IPS-18a (cell line): ENCODE results near the gene AP2M1.
"Not testable (repeated sequence)": the region's sequence is repeated elsewhere in the genome, so short reads cannot be mapped to it uniquely, and the experiment has no call there.

ENCODE experiments used
- H3K27ac ChIP-seq: one replicate; pipeline ENCODE4 v1.5.1; 2013; ENCODE audit warnings: low read length
- H3K27me3 ChIP-seq: one replicate; pipeline ENCODE4 v1.6.1; 2013; ENCODE audit warnings: mild to moderate bottlenecking, low read length; ENCODE audit not compliant: control insufficient read depth, insufficient read depth
- H3K36me3 ChIP-seq: one replicate; pipeline ENCODE4 v1.6.1; 2013; ENCODE audit warnings: low read depth, low read length; ENCODE audit not compliant: control insufficient read depth
- H3K4me1 ChIP-seq: one replicate; pipeline ENCODE4 v1.6.1; 2013; ENCODE audit warnings: low read depth, low read length; ENCODE audit not compliant: control insufficient read depth
- H3K4me3 ChIP-seq: one replicate; pipeline ENCODE4 v1.5.1; 2013; ENCODE audit warnings: low read length
- H3K9ac ChIP-seq: one replicate; pipeline ENCODE4 v1.6.1; 2013; ENCODE audit warnings: mild to moderate bottlenecking, low read length, moderate library complexity
- H3K9me3 ChIP-seq: one replicate; pipeline ENCODE4 v1.6.1; 2013; ENCODE audit warnings: low read depth, low read length; ENCODE audit not compliant: control insufficient read depth

The AP2M1 gene

DNA sequence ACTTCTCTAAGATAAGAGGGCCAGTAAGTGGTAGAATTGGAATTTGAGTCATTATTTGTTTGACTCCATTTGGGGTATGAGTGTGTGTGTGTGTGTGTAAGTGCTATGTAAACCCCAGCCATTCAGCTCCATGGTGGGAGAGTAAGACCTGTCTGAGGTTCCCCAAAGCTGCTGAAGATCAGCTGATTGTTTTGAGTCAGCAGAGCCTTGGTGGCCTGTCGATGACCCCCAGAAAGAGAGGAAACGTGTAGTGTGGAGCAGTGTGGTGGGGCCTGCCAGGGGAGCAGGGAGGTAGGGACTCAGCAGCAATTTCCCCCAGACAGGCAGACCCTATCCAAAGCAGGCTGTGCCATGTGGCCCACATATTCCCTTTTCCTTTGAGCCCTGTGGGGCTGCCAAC is 14.2 kb upstream of the AP2M1 start:
- H3K4me3 ChIP-seq = no peak overlapping the region
- H3K27ac ChIP-seq = no peak overlapping the region
- H3K36me3 ChIP-seq = peaks cover 21% of the 10 kb centered on the region
- H3K4me1 ChIP-seq = peaks cover 10% of the 10 kb centered on the region
- no peaks in the 10 kb centered on the region for H3K9me3 ChIP-seq
- no peaks in the 10 kb centered on the region for H3K27me3 ChIP-seq
- H3K9ac ChIP-seq = no peak overlapping the region

DNA sequence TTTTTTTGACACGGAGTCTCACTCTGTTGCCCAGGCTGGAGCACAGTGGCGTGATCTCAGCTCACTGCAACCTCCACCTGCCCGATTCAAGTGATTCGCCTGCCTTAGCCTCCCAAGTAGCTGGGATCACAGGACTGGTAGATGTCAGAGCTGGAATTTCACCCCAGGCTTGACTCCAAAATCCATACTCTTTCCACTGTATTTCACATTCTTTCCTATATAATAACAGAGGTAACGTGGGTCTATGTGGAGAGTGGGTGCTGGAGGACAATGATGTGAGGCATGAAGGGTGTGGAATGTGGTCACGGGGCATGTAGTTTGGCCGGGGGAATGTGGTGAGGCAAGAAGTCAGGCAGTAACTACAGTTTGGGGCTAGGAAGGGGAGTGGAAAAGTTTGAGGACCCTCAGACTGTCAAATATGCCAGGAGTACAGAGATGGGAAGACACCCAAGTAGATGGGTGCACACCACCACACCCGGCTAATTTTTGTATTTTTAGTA is 12.0 kb upstream of the AP2M1 start:
- H3K9me3 ChIP-seq, H3K9ac ChIP-seq, H3K27ac ChIP-seq, H3K4me3 ChIP-seq, H3K4me1 ChIP-seq, H3K27me3 ChIP-seq: not testable (repeated sequence)
- peaks cover 42% of the 10 kb centered on the region for H3K36me3 ChIP-seq

DNA sequence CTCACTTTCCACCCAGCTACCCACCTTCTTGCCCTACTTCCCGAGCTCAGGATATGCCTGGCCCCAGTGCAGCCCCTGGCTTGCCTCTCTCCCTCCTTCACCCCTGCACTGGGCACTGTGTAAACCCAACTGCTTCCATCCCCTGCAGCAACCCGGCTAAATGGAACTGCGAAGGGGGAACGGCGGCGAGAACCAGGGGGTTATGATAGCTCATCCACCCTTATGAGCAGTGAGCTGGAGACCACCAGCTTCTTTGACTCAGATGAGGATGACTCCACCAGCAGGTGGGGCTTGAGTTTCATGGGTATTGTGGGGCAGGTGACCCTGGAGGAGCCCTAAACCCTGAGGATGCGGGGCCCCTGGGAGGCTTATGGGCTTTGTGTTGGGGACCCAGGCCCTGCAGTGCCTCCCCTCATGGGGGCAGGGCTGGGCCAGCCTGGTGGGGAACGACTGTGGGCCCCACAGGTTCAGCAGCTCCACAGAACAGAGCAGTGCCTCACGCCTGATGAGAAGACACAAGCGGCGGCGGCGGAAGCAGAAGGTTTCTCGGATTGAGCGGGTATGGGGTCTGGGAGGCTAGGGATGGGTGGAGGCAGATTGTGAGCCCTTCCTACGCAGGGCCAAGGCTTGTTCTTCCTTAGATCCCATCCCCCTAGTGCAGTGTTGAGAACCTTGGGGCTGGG is 9.9 kb upstream of the AP2M1 start:
- H3K27me3 ChIP-seq = no peaks in the 10 kb centered on the region
- H3K36me3 ChIP-seq = peaks cover 49% of the 10 kb centered on the region
- H3K4me3 ChIP-seq = no peak overlapping the region
- H3K9ac ChIP-seq = no peak overlapping the region
- no peaks in the 10 kb centered on the region for H3K4me1 ChIP-seq
- H3K9me3 ChIP-seq = no peaks in the 10 kb centered on the region
- H3K27ac ChIP-seq = no peak overlapping the region

DNA sequence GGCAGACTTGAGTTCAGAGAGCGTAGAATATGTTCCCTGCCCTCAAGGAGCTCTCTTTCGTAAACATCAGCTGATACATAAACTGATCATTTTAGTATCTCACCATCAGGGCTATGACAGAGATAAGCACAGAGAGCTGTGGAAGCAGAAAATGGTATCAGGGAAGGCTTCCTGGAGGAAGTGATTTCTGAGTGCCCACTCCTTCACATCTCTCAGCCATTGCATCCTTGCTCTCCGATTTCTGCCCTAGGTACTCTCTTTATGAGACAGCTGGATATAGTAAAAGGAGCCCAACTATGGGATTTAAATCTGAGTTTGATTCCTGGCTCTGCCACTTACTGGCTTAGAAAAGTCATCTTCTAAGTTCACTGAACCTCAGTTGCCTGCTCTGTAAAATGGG is 9.1 kb upstream of the AP2M1 start:
- H3K9ac ChIP-seq = no peak overlapping the region
- H3K4me3 ChIP-seq = no peak overlapping the region
- no peaks in the 10 kb centered on the region for H3K27me3 ChIP-seq
- peaks cover 49% of the 10 kb centered on the region for H3K36me3 ChIP-seq
- no peaks in the 10 kb centered on the region for H3K4me1 ChIP-seq
- H3K27ac ChIP-seq = no peak overlapping the region
- H3K9me3 ChIP-seq = no peaks in the 10 kb centered on the region

DNA sequence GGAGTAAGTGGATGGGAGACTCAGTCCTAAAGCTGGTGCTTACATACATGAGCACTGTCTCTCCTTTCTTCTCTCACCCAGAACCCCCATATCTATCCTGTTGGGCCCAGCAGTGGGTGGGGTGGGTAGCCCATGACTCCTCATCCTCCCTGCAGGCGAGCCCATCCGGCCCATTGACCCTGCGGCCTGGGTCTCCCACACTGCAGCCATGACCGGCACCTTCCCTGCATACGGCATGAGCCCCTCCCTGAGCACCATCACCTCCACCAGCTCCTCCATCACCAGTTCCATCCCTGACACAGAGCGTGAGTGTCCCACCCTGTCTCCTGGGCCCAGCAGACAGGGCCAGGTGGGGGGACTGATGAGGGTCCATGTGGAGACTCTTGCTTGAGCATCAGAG is 8.0 kb upstream of the AP2M1 start:
- no peak overlapping the region for H3K4me3 ChIP-seq
- no peak overlapping the region for H3K27ac ChIP-seq
- H3K9me3 ChIP-seq = no peaks in the 10 kb centered on the region
- H3K27me3 ChIP-seq = no peaks in the 10 kb centered on the region
- peaks cover 55% of the 10 kb centered on the region for H3K36me3 ChIP-seq
- no peak overlapping the region for H3K9ac ChIP-seq
- H3K4me1 ChIP-seq = no peaks in the 10 kb centered on the region

DNA sequence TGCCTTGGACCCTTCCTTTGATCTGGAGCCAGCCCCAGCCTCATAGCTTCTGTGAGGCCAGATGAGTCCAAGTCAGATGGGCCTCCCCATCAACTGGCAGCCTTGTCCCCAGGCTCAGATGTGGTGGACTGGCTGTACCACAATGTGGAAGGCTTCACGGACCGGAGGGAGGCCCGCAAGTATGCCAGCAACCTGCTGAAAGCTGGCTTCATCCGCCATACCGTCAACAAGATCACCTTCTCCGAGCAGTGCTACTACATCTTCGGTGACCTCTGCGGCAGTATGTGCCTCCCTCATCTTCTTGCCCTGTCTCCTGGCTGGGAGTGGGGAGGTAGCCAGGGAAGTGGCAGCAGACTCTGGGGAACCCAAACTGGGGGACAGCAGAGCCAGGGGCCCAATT is 6.9 kb upstream of the AP2M1 start:
- Histone ChIP-seq H3K4me3 (no peak overlapping the region), H3K27ac (no peak overlapping the region), H3K9ac (no peak overlapping the region), H3K27me3 (no peaks in the 10 kb centered on the region), H3K9me3 (no peaks in the 10 kb centered on the region), H3K36me3 (peaks cover 59% of the 10 kb centered on the region), H3K4me1 (no peaks in the 10 kb centered on the region)

DNA sequence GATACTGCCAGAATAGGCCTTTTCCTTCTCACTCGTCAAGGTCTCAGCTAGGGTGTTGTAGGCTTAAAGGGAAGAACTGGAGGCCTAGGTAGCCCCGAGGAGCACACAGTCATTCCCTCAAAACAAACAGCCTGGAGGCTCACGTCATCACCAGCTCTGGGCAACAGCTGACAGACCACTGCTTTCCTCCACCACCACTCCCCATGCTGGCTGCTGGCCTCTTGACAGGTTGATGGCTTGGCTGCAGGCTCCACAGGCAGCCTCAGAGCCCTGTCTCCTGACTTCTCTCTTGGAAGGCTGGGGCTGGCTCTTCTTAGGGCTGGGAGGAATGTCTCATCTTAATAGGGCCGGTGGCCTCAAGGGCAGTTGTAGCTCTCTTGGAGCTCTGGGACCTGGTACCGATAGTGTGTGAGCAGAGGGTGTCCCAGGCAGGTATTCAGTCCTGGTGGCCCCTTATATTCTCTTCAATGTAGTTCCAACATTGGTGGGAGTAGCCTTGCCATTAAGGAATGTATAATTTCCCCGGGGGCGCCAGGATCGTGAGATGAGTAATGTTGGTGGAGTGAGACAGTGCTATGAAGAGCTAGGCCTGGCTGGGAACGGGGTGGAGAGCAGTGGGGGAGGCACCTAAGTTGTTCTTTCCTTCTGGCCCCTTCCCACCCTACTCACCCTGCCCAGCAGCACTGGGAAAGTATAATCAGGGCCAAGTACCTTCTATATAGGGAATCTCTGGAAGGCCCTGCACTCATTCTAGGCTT is 6.1 kb upstream of the AP2M1 start:
- H3K27me3 ChIP-seq = no peaks in the 10 kb centered on the region
- peaks cover 54% of the 10 kb centered on the region for H3K36me3 ChIP-seq
- no peak overlapping the region for H3K27ac ChIP-seq
- no peak overlapping the region for H3K4me3 ChIP-seq
- no peaks in the 10 kb centered on the region for H3K9me3 ChIP-seq
- no peak overlapping the region for H3K9ac ChIP-seq
- no peaks in the 10 kb centered on the region for H3K4me1 ChIP-seq

DNA sequence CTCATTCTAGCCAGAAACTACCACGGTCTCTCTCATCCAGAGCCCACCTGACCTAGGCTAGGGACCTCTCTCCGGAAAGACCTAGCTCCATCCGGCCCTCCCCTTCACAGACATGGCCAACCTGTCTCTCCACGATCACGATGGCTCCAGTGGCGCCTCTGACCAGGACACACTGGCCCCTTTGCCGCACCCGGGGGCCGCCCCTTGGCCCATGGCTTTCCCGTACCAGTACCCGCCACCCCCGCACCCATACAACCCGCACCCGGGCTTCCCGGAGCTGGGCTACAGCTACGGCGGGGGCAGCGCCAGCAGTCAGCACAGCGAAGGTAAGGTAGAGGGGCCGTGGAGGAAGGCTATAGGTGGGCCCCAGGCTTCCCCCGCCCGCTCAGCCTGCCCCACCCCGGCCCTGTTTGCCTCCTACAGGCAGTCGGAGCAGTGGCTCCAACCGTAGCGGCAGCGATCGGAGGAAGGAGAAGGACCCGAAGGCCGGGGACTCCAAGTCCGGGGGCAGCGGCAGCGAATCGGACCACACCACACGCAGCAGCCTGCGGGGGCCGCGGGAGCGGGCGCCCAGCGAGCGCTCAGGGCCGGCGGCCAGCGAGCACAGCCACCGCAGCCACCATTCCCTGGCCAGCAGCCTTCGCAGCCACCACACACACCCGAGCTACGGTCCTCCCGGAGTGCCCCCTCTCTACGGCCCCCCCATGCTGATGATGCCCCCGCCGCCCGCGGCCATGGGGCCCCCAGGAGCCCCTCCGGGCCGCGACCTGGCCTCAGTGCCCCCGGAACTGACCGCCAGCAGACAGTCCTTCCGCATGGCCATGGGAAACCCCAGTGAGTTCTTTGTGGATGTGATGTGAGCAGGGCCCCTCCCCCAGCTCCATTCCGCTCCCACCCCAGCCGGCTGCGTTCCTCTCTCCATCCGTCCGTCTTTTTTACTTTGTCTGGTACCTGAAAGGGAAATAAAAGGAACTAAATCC is 4.5 kb upstream of the AP2M1 start:
- Histone ChIP-seq H3K9me3 (no peaks in the 10 kb centered on the region), H3K27me3 (no peaks in the 10 kb centered on the region), H3K9ac (no peak overlapping the region), H3K27ac (no peak overlapping the region), H3K4me3 (no peak overlapping the region), H3K4me1 (no peaks in the 10 kb centered on the region), H3K36me3 (peaks cover 40% of the 10 kb centered on the region)

DNA sequence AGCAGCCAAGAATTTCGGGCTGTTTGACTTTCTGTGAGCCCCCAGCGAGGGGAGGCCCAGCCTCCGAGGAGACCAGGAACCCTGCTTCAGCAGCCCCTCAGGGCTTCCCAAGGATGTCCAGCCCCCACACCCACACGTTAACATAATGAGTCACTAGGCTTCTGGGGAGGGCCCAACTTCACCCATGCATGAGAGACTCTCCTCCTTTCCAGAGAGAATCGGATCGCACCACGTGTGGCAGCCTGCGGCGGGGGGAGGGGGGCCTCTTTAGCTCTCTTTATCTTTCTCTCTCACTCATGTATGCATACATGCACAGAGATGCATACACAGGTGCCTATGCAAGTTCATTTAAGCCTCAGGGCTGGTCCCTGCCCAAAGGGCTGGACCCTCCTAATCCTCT is 3.1 kb upstream of the AP2M1 start:
- Histone ChIP-seq H3K9ac (no peak overlapping the region), H3K36me3 (peaks cover 27% of the 10 kb centered on the region), H3K27me3 (no peaks in the 10 kb centered on the region), H3K4me3 (no peak overlapping the region), H3K27ac (no peak overlapping the region), H3K9me3 (no peaks in the 10 kb centered on the region), H3K4me1 (peaks cover 1% of the 10 kb centered on the region)

DNA sequence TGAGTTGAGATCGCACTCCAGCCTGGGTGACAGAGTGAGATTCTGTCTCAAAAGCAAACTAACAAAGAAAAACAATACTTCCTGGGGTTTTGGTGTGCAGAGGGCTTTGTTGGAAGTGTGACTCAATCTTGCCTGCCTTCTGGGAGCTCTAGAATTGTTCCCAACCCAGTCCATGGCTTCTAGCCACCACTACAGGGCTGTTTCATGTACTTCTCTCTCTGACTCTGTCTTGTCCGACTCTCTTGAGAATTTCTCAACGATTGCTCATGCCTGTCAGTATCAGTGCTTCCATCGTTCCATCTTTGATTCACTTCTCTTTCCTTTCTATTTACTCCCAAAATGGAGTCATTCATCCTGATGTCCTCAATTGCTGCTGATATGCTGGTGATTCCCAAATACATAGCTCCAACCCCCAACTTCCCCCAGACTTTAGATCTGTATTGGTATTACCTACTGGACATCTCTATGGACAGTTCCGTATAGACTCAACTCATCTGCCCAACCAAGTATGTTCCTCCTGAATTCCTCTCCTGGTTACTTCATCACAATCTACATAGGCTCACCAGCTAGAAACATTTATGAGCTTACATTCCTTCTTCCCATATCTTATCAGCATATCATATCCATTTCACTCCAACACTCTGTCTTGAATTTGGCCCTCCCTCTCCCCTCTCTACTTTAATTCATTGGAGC is 1.8 kb upstream of the AP2M1 start:
- Histone ChIP-seq H3K4me3 (no peak overlapping the region), H3K9ac (no peak overlapping the region), H3K4me1 (peaks cover 14% of the 10 kb centered on the region), H3K36me3 (peaks cover 24% of the 10 kb centered on the region), H3K9me3 (no peaks in the 10 kb centered on the region), H3K27me3 (no peaks in the 10 kb centered on the region), H3K27ac (no peak overlapping the region)

DNA sequence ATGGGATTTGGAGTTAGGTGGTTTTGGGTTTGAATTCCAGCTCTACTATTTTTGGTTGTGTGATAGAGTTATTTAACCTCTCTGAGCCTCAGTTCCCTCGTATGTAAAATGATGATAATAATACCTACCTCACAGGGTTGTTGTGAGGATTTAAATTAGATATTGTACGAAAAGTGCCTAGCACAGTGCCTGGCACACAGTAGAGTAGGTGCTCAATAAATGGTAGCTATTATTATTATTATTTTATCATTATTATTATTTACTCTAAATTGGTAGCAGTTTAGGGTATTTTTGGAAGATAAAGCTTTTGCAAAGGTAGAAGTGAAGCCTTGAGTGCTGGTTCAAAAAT is 1.3 kb upstream of the AP2M1 start:
- H3K36me3 ChIP-seq = peaks cover 24% of the 10 kb centered on the region

More for the DNA sequence above, 1.3 kb upstream of the AP2M1 start:
- Histone ChIP-seq H3K9ac (no peak overlapping the region), H3K9me3 (no peaks in the 10 kb centered on the region), H3K27ac (no peak overlapping the region), H3K4me1 (peaks cover 15% of the 10 kb centered on the region), H3K27me3 (no peaks in the 10 kb centered on the region), H3K4me3 (no peak overlapping the region)
